OCI-LY1 (cell line): ENCODE data around the gene LHCGR.

Experiments
- H2AFZ ChIP-seq: fragments of 200-600 bp; sonication (generic), shearing (Covaris generic); 2 replicates; pipeline ENCODE4 v1.6.0; 2014; ENCODE audit warnings: antibody characterized with exemption, mild to moderate bottlenecking, low read length
- H3F3A ChIP-seq: fragments of 200-600 bp; sonication (generic), shearing (Covaris generic); 2 replicates; pipeline ENCODE4 v1.6.0; 2014; ENCODE audit warnings: mild to moderate bottlenecking, antibody characterized with exemption, low read length, moderate library complexity; ENCODE audit not compliant: insufficient read depth
- H3K27ac ChIP-seq: fragments of 200-600 bp; sonication (generic); 2 replicates; pipeline ENCODE4 v1.5.1; 2014; ENCODE audit warnings: low read length, mixed run types, mild to moderate bottlenecking, low read depth; ENCODE audit not compliant: poor library complexity, severe bottlenecking
- H3K27me3 ChIP-seq: fragments of 200-600 bp; sonication (generic); 2 replicates; pipeline ENCODE4 v1.6.0; 2014; ENCODE audit warnings: antibody characterized with exemption, mild to moderate bottlenecking, low read length, moderate library complexity; ENCODE audit not compliant: insufficient read depth
- H3K36me3 ChIP-seq: fragments of 200-600 bp; sonication (generic); 2 replicates; pipeline ENCODE4 v1.6.1; 2014; ENCODE audit warnings: mild to moderate bottlenecking, antibody characterized with exemption, low read length, moderate library complexity, mixed read lengths; ENCODE audit not compliant: insufficient read depth
- H3K4me1 ChIP-seq: fragments of 200-600 bp; sonication (generic); 2 replicates; pipeline ENCODE4 v1.5.1; 2014; ENCODE audit warnings: mild to moderate bottlenecking, low read length, moderate library complexity; ENCODE audit not compliant: insufficient read depth, severe bottlenecking
- H3K4me2 ChIP-seq: fragments of 200-600 bp; sonication (generic), shearing (Covaris generic); 2 replicates; pipeline ENCODE4 v1.6.1; 2014; ENCODE audit warnings: low read length
- H3K4me3 ChIP-seq: fragments of 200-600 bp; sonication (generic); 2 replicates; pipeline ENCODE4 v1.5.1; 2014; ENCODE audit warnings: low read length, low read depth, mild to moderate bottlenecking, mixed read lengths; ENCODE audit not compliant: poor library complexity, severe bottlenecking
- H3K79me2 ChIP-seq: fragments of 200-600 bp; shearing (Covaris generic); 2 replicates; pipeline ENCODE4 v1.6.1; 2016; ENCODE audit warnings: mixed run types, low read length, mixed read lengths; ENCODE audit not compliant: insufficient read depth
- H3K9ac ChIP-seq: fragments of 200-600 bp; sonication (generic), shearing (Covaris generic); 2 replicates; pipeline ENCODE4 v1.6.1; 2014; ENCODE audit warnings: mild to moderate bottlenecking, low read length, mixed read lengths
- H3K9me2 ChIP-seq: fragments of 200-600 bp; sonication (generic), shearing (Covaris generic); 2 replicates; pipeline ENCODE4 v1.6.1; 2014; ENCODE audit warnings: low read depth, mild to moderate bottlenecking, low read length, mixed read lengths
- H3K9me3 ChIP-seq: fragments of 200-600 bp; shearing (Covaris generic); 2 replicates; pipeline ENCODE4 v1.6.1; 2014; ENCODE audit warnings: low read length, mixed read lengths
- H4K20me1 ChIP-seq: fragments of 200-600 bp; sonication (generic), shearing (Covaris generic); 2 replicates; pipeline ENCODE4 v1.6.0; 2016; ENCODE audit warnings: mild to moderate bottlenecking, low read length; ENCODE audit not compliant: insufficient read depth
- CTCF ChIP-seq: fragments of 200-600 bp; sonication (generic), shearing (Covaris generic); IDR thresholded peaks from 2 replicates; pipeline ENCODE4 v1.5.1; 2017; ENCODE audit warnings: mild to moderate bottlenecking, antibody characterized with exemption, low read length, moderate library complexity, mixed read lengths
- EZH2 ChIP-seq: fragments of 200-600 bp; sonication (generic), shearing (Covaris generic); IDR thresholded peaks from 2 replicates; pipeline ENCODE4 v1.8.0; 2017; ENCODE audit warnings: borderline replicate concordance, mixed run types, mild to moderate bottlenecking, antibody characterized with exemption, low read length, moderate library complexity, mixed read lengths

The LHCGR gene

GRCh38 chr2:48651158-48651790 is 104.2 kb downstream of the LHCGR start:
- Histone ChIP-seq H2AFZ (no peak overlapping the region), H3K9me3 (no peaks in the 10 kb centered on the region), H3K4me2 (no peak overlapping the region), H3K36me3 (no peaks in the 10 kb centered on the region), H3K4me1 (no peaks in the 10 kb centered on the region), H3F3A (no peaks in the 10 kb centered on the region), H4K20me1 (no peaks in the 10 kb centered on the region), H3K9me2 (no peaks in the 10 kb centered on the region), H3K9ac (no peak overlapping the region), H3K4me3 (no peak overlapping the region), H3K27ac (no peak overlapping the region), H3K27me3 (no peaks in the 10 kb centered on the region), H3K79me2 (no peaks in the 10 kb centered on the region)
- TF ChIP-seq CTCF (no peak), EZH2 (no peak)

DNA sequence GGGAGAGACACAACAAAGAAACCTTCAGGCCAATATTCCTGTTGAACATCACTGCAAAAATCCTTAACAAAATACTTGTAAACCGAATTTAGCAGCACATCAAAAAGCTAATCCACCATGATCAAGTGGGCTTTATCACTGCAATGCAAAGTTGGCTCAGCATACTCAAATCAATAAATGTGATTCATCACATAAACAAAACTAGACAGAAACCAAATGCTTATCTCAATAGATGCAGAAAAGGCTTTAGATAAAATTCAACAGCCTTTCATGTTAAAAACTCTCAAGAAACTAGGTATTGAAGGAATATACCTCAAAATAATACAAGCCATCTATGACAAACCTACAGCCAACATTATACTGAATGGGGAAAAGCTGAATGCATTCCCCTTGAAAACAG is 117.3 kb downstream of the LHCGR start:
- Histone ChIP-seq H3K4me1 (no peaks in the 10 kb centered on the region), H3K9me3 (no peaks in the 10 kb centered on the region), H2AFZ (no peak overlapping the region), H3K4me3 (no peak overlapping the region), H3F3A (no peaks in the 10 kb centered on the region), H3K27me3 (no peaks in the 10 kb centered on the region), H4K20me1 (no peaks in the 10 kb centered on the region), H3K27ac (no peak overlapping the region), H3K4me2 (no peak overlapping the region), H3K79me2 (no peaks in the 10 kb centered on the region), H3K9ac (no peak overlapping the region), H3K36me3 (no peaks in the 10 kb centered on the region), H3K9me2 (no peaks in the 10 kb centered on the region)
- TF ChIP-seq CTCF, result no peak
